CD4-positive, alpha-beta T cell treated with Interleukin-15 for 4 hours (primary cell): Measurements from ENCODE around the gene CDH5.

Experiments used
- DNase-seq: peaks from one replicate; pipeline ENCODE4 v3.0.0-alpha.2; 2020; ENCODE audit warnings: low spot score

CDH5 gene

GRCh38 chr16:66374176-66374575 is 7.7 kb downstream of the CDH5 start:
- DNase-seq: no peak

- no peak for DNase-seq
Observed at GRCh38 chr16:66375451-66375850, 9.0 kb downstream of the CDH5 start.

- no peak for DNase-seq
Observed at GRCh38 chr16:66376114-66376513, 9.6 kb downstream of the CDH5 start.

GRCh38 chr16:66376577-66377305 is 10.2 kb downstream of the CDH5 start:
- no peak for DNase-seq

GRCh38 chr16:66377324-66377723 is 10.8 kb downstream of the CDH5 start:
- DNase-seq: no peak

- DNase-seq: no peak
Observed at GRCh38 chr16:66378741-66379570, 12.5 kb downstream of the CDH5 start.

GRCh38 chr16:66379571-66379941 is 13.1 kb downstream of the CDH5 start:
- DNase-seq: no peak

- DNase-seq: no peak
Observed at GRCh38 chr16:66380421-66380820, 13.9 kb downstream of the CDH5 start.

GRCh38 chr16:66381585-66382170 is 15.2 kb downstream of the CDH5 start:
- DNase-seq: no peak

GRCh38 chr16:66382171-66382965 is 15.9 kb downstream of the CDH5 start:
- DNase-seq: no peak

GRCh38 chr16:66382966-66383299 is 16.4 kb downstream of the CDH5 start:
- no peak for DNase-seq

- no peak for DNase-seq
Observed at GRCh38 chr16:66383551-66383950, 17.1 kb downstream of the CDH5 start.

GRCh38 chr16:66385415-66385814 is 18.9 kb downstream of the CDH5 start:
- DNase-seq: no peak

GRCh38 chr16:66386629-66387622 is 20.4 kb downstream of the CDH5 start:
- DNase-seq: no peak

- no peak for DNase-seq
Observed at GRCh38 chr16:66387817-66388332, 21.4 kb downstream of the CDH5 start.

GRCh38 chr16:66388350-66389139 is 22.1 kb downstream of the CDH5 start:
- DNase-seq: no peak

- no peak for DNase-seq
Observed at GRCh38 chr16:66389256-66390176, 23.0 kb downstream of the CDH5 start.

- no peak for DNase-seq
Observed at GRCh38 chr16:66390346-66391108, 24.0 kb downstream of the CDH5 start.
